SK-N-MC (cell line): ENCODE measurements around the gene TGFB2.

ENCODE experiments used
- EZH2 ChIP-seq: fragments of 200-600 bp; sonication (generic); IDR thresholded peaks from one replicate; pipeline ENCODE4 v1.6.1; 2017; ENCODE audit warnings: antibody characterized with exemption
- POLR2AphosphoS5 ChIP-seq: IDR thresholded peaks from 2 replicates; pipeline ENCODE4 v1.6.1; 2012; ENCODE audit warnings: mild to moderate bottlenecking, low read depth, low read length, borderline replicate concordance

DNA sequence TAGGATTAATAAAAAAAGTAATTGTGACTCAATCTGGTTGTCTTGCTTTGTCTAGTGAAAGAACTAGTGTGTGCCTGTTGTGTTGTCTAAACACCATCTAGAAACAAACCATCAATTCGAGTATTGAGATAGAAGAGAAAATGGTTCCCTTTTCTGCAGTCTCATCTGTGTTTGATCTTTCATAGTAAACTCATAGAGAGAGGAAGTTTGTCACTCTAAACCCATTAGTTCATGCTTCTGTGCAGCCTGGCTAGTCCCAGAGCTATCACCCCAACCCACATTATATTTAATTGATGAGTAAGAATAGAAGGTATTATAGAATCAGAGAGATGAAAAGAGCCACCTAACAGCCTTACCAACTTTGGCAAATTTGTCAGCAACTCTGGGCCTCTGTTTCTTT is 99.5 kb downstream of the TGFB2 start:
- TF ChIP-seq POLR2AphosphoS5 (no peak), EZH2 (no peak)
